OCI-LY3 (cell line): ENCODE measurements around the gene FBXO21.

Source experiments
- H2AFZ ChIP-seq: fragments of 200-600, 300-600 bp; shearing (Covaris generic); 2 replicates; pipeline ENCODE4 v1.6.0; 2014; ENCODE audit warnings: antibody characterized with exemption, low read depth, low read length
- H3K27ac ChIP-seq: fragments of 200-600, 300-600 bp; sonication (generic); 2 replicates; pipeline ENCODE4 v1.5.1; 2014; ENCODE audit warnings: mild to moderate bottlenecking, low read length, moderate library complexity, mixed read lengths
- H3K27me3 ChIP-seq: fragments of 200-600, 300-600 bp; sonication (generic); 2 replicates; pipeline ENCODE4 v1.6.1; 2014; ENCODE audit warnings: low read depth, low read length, mixed read lengths
- H3K36me3 ChIP-seq: fragments of 200-600, 300-600 bp; sonication (generic); replicated peaks from 2 replicates; pipeline ENCODE3; 2014; ENCODE audit warnings: low read depth, low read length, mixed read lengths
- H3K4me1 ChIP-seq: fragments of 300-600, 200-600 bp; sonication (generic); 2 replicates; pipeline ENCODE4 v1.6.1; 2014; ENCODE audit warnings: low read length, mixed read lengths
- H3K4me2 ChIP-seq: fragments of 200-600, 300-600 bp; sonication (generic); 2 replicates; pipeline ENCODE4 v1.6.1; 2014; ENCODE audit warnings: low read length, mixed read lengths
- H3K4me3 ChIP-seq: fragments of 300-600, 200-600 bp; sonication (generic); 2 replicates; pipeline ENCODE4 v1.5.1; 2014; ENCODE audit warnings: antibody characterized with exemption, mild to moderate bottlenecking, low read length, moderate library complexity
- H3K79me2 ChIP-seq: fragments of 300-600, 200-600 bp; shearing (Covaris generic); 2 replicates; pipeline ENCODE4 v1.6.1; 2014; ENCODE audit warnings: mild to moderate bottlenecking, low read length, mixed read lengths
- H3K9ac ChIP-seq: fragments of 300-600, 200-600 bp; shearing (Covaris generic); 2 replicates; pipeline ENCODE4 v1.6.0; 2014; ENCODE audit warnings: mild to moderate bottlenecking, low read length, moderate library complexity
- H3K9me3 ChIP-seq: fragments of 200-600, 300-600 bp; shearing (Covaris generic); 2 replicates; pipeline ENCODE4 v1.6.1; 2014; ENCODE audit warnings: low read length, mixed read lengths; ENCODE audit not compliant: insufficient read depth
- H4K20me1 ChIP-seq: fragments of 200-600, 300-600 bp; sonication (generic); 2 replicates; pipeline ENCODE4 v1.6.1; 2016; ENCODE audit warnings: low read length, mixed read lengths; ENCODE audit not compliant: insufficient read depth
- EZH2phosphoT487 ChIP-seq: fragments of 200-600 bp; shearing (Covaris generic); IDR thresholded peaks from 2 replicates; pipeline ENCODE4 v1.6.1; 2018; ENCODE audit warnings: antibody characterized with exemption, mixed run types, low read depth
- TF ChIP-seq, protein P1 (sequence below): fragments of 200-600, 300-600 bp; sonication (generic); IDR thresholded peaks from 2 replicates; pipeline ENCODE4 v1.5.1; 2014; ENCODE audit warnings: antibody characterized with exemption, low read length, low read depth

FBXO21 gene

DNA sequence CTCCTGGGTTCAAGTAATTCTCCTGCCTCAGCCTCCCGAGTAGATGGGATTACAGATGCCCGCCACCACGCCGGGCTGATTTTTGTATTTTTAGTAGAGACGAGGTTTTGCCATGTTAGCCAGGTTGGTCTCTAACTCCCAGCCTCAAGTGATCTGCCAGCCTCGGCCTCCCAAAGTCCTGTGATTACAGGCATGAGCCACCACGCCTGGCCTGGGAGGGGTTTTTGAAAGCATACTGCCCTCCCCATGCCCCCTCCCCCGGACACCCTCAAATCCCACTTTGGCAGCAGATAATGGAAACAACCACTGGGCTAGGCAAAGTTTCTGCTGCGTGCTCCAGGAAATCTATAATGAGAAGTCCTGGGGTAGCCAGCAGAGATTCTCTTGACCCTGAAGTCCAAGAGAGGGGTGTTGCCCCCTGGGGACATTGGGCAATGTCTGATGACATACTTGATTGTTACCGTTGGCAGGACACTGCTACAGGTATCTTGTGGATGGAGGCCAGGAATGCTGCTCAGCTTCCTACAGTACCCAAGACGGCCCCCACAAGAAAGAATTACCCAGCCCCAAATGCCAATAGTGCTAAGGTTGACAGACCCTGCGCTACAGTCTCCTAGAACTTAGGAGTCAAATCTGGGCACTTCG lies 18.7 kb upstream of the FBXO21 start:
- H3K27me3 ChIP-seq: peaks cover 15% of the 10 kb centered on the region
- no peak overlapping the region for H3K9ac ChIP-seq
- TF ChIP-seq, protein P1, sequence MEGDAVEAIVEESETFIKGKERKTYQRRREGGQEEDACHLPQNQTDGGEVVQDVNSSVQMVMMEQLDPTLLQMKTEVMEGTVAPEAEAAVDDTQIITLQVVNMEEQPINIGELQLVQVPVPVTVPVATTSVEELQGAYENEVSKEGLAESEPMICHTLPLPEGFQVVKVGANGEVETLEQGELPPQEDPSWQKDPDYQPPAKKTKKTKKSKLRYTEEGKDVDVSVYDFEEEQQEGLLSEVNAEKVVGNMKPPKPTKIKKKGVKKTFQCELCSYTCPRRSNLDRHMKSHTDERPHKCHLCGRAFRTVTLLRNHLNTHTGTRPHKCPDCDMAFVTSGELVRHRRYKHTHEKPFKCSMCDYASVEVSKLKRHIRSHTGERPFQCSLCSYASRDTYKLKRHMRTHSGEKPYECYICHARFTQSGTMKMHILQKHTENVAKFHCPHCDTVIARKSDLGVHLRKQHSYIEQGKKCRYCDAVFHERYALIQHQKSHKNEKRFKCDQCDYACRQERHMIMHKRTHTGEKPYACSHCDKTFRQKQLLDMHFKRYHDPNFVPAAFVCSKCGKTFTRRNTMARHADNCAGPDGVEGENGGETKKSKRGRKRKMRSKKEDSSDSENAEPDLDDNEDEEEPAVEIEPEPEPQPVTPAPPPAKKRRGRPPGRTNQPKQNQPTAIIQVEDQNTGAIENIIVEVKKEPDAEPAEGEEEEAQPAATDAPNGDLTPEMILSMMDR: no peak
- TF ChIP-seq EZH2phosphoT487: no peak
- H3K79me2 ChIP-seq: no peaks in the 10 kb centered on the region
- no peak overlapping the region for H2AFZ ChIP-seq
- H3K36me3 ChIP-seq: no peaks in the 10 kb centered on the region
- no peaks in the 10 kb centered on the region for H3K4me1 ChIP-seq
- H3K9me3 ChIP-seq: no peaks in the 10 kb centered on the region
- no peak overlapping the region for H3K4me2 ChIP-seq
- H3K4me3 ChIP-seq: no peak overlapping the region
- no peak overlapping the region for H3K27ac ChIP-seq
- H4K20me1 ChIP-seq: no peaks in the 10 kb centered on the region

DNA sequence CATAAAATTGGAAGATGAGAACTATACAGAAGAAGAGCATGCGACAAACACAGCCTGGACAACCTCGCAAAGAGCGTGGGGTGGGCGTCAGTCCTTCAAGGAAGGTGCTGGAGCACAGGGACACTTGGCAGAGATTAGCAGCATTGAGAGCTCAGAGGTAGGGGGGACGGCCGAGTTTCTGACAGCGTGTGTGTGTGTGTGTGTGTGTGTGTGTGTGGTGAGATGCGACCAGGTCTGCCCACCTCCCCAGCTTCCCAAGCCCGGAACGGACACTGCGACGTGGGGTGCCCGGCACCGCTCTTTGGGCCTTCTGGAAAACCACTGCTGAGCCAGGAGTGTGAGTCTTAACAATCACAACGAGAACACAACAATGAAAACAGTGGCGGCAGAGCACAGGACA lies 17.9 kb upstream of the FBXO21 start:
- no peaks in the 10 kb centered on the region for H3K79me2 ChIP-seq
- no peak overlapping the region for H3K27ac ChIP-seq
- no peak overlapping the region for H3K4me2 ChIP-seq
- no peaks in the 10 kb centered on the region for H3K4me1 ChIP-seq
- H3K4me3 ChIP-seq: no peak overlapping the region
- no peak overlapping the region for H2AFZ ChIP-seq
- H3K9me3 ChIP-seq: no peaks in the 10 kb centered on the region
- no peak for TF ChIP-seq EZH2phosphoT487
- TF ChIP-seq, protein P1: no peak
- no peaks in the 10 kb centered on the region for H4K20me1 ChIP-seq
- no peaks in the 10 kb centered on the region for H3K36me3 ChIP-seq
- peaks cover 9% of the 10 kb centered on the region; the same call in 1 of the 2 replicates for H3K27me3 ChIP-seq
- no peak overlapping the region for H3K9ac ChIP-seq

DNA sequence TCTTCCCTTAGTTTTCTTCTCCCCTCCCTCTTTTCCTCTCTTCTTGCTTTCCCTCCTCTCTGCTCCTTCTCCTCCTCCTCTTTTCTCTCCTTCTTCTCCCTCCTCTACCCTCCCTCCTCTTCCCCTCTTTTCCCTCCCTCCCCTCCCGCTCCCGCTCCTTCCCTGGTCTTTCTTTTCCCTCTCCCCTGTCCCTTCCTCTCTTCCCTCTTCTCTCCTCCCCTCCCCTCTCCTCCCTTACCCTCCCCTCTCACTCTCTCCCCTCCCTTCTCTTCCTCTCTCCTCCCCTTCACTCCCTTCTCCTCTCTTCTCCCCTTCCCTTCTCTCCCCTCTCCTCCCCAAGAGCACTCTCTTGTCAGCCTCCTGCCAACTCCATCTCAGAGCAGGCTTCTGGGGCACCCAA lies 17.4 kb upstream of the FBXO21 start:
- no peak overlapping the region for H3K4me3 ChIP-seq
- H3K4me2 ChIP-seq: no peak overlapping the region
- TF ChIP-seq EZH2phosphoT487: no peak
- TF ChIP-seq, protein P1: no peak
- H3K9ac ChIP-seq: no peak overlapping the region
- H3K9me3 ChIP-seq: no peaks in the 10 kb centered on the region
- H3K27me3 ChIP-seq: peaks cover 5% of the 10 kb centered on the region
- no peaks in the 10 kb centered on the region for H3K79me2 ChIP-seq
- H3K36me3 ChIP-seq: no peaks in the 10 kb centered on the region
- no peak overlapping the region for H2AFZ ChIP-seq
- H3K4me1 ChIP-seq: no peaks in the 10 kb centered on the region
- H4K20me1 ChIP-seq: no peaks in the 10 kb centered on the region
- H3K27ac ChIP-seq: no peak overlapping the region

DNA sequence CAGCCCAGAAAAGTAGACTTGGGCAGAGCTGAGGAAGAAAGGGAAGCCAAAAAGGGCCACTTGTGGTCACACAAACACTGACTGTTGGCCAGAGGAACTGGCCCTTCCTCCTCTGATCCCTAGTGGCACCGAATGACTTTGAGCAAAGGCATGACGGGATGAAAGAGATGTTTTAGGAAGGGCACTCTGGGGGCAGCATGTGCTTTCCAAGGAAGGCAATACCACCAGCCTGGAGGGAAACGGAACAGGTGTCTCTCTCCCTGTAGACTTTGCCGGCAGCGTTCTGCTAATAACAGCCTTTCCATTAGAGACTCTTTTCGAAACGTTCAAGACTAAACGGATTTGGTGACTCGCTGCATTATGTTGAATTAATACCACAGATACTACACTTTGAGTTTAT lies 12.3 kb upstream of the FBXO21 start:
- no peak for TF ChIP-seq EZH2phosphoT487
- TF ChIP-seq, protein P1: no peak
- H4K20me1 ChIP-seq: no peaks in the 10 kb centered on the region
- H3K36me3 ChIP-seq: no peaks in the 10 kb centered on the region
- no peak overlapping the region for H3K4me3 ChIP-seq
- peaks cover 9% of the 10 kb centered on the region; the same call in 1 of the 2 replicates for H3K27me3 ChIP-seq
- no peak overlapping the region for H3K27ac ChIP-seq
- H3K9me3 ChIP-seq: no peaks in the 10 kb centered on the region
- no peak overlapping the region for H3K4me2 ChIP-seq
- H3K4me1 ChIP-seq: no peaks in the 10 kb centered on the region
- H3K9ac ChIP-seq: no peak overlapping the region
- no peaks in the 10 kb centered on the region for H3K79me2 ChIP-seq
- H2AFZ ChIP-seq: no peak overlapping the region
